ENCODE data around the gene EIF2B1. TPM values are rescaled to one million over a fixed set of nuclear protein-coding genes. Genes with fewer than 3 reads are reported as not detected.
"Not testable (repeated sequence)": the region's sequence is repeated elsewhere in the genome, so short reads cannot be mapped to it uniquely, and the experiment has no call there.

Gene EIF2B1
- polyA plus RNA-seq, 3 donors = 55.7 to 73.4 (median 69.3) TPM

- no peak overlapping the region for H2AFZ ChIP-seq (ENCODE audit: insufficient read depth, low read depth, low read length, poor library complexity, severe bottlenecking)
- Mint-ChIP-seq H3K4me1 (peaks cover 24% of the 10 kb centered on the region), H3K4me3 (no peak overlapping the region), H3K36me3 (peaks cover 1 to 3% of the 10 kb centered on the region in 2 donors), H3K27me3 (ENCODE audit: low read depth in 3 of 3) (peaks cover 0 to 2% (median 2%) of the 10 kb centered on the region in 3 donors), H3K9me3 (peaks cover 0 to 4% (median 0%) of the 10 kb centered on the region in 7 donors), H3K27ac (no peak overlapping the region)
- intact Hi-C loops (cut with micrococcal nuclease) = loop anchor here in 1 of 2 donors (5.0 kb wide), 2 partner anchors 123 to 198 kb away; partner anchors contain the start of genes KMT5A and SNRNP35
- WGBS (ENCODE audit: insufficient coverage) = 90% methylated on average over 1 of the region's 4 CpGs
- no peak for TF ChIP-seq CTCF (IDR thresholded peaks at IDR 0.05)
- H3K79me2 ChIP-seq (ENCODE audit: insufficient read depth, low read length) = peaks cover 35% of the 10 kb centered on the region
- peaks cover 14% of the 10 kb centered on the region for H4K20me1 ChIP-seq (ENCODE audit: insufficient read depth, low read length)
- H3K4me3 ChIP-seq (replicated peaks in 1 of 3; ENCODE audit: low read depth in 2 of 3, low read length in 3 of 3) = no peak overlapping the region
- peaks cover 0 to 4% of the 10 kb centered on the region in 2 donors for H3K9me3 ChIP-seq (replicated peaks in 1 of 2; ENCODE audit: control insufficient read depth in 1 of 2, insufficient read depth in 1 of 2, low read length in 2 of 2)
- no peaks in the 10 kb centered on the region for H3K27me3 ChIP-seq (ENCODE audit: control insufficient read depth in 2 of 2, insufficient read depth in 2 of 2, low read length in 2 of 2)
- H3K4me2 ChIP-seq (replicated peaks; ENCODE audit: extremely low read depth, low read length, poor library complexity, severe bottlenecking) = no peak overlapping the region
- peaks cover 23 to 29% of the 10 kb centered on the region in 2 donors for H3K4me1 ChIP-seq (ENCODE audit: control insufficient read depth in 1 of 2, insufficient read depth in 2 of 2, low read length in 2 of 2)
- H3K9ac ChIP-seq (ENCODE audit: insufficient read depth, low read length, poor library complexity, severe bottlenecking) = no peak overlapping the region
- DNase-seq = no peak
- H3K36me3 ChIP-seq (replicated peaks in 1 of 2; ENCODE audit: control insufficient read depth in 1 of 2, insufficient read depth in 2 of 2, low read length in 2 of 2) = no peaks in the 10 kb centered on the region
- no peak overlapping the region for H3K27ac ChIP-seq (ENCODE audit: low read depth in 1 of 2, low read length in 2 of 2)
Measured at GRCh38 chr12:123580772-123581171, 52.7 kb downstream of the EIF2B1 start.

GRCh38 chr12:123578829-123579228 is 54.7 kb downstream of the EIF2B1 start:
- H3K27ac Mint-ChIP-seq; H3K27ac ChIP-seq (ENCODE audit: low read depth in 1 of 2, low read length in 2 of 2); H3K36me3 Mint-ChIP-seq; H3K9ac ChIP-seq (ENCODE audit: insufficient read depth, low read length, poor library complexity, severe bottlenecking); H3K27me3 ChIP-seq (ENCODE audit: control insufficient read depth in 2 of 2, insufficient read depth in 2 of 2, low read length in 2 of 2); H2AFZ ChIP-seq (ENCODE audit: insufficient read depth, low read depth, low read length, poor library complexity, severe bottlenecking); H3K4me3 Mint-ChIP-seq; H3K27me3 Mint-ChIP-seq (ENCODE audit: low read depth in 3 of 3); H3K4me3 ChIP-seq (replicated peaks in 1 of 3; ENCODE audit: low read depth in 2 of 3, low read length in 3 of 3); DNase-seq; H3K4me2 ChIP-seq (replicated peaks; ENCODE audit: extremely low read depth, low read length, poor library complexity, severe bottlenecking); H3K9me3 Mint-ChIP-seq; H3K9me3 ChIP-seq (replicated peaks in 1 of 2; ENCODE audit: control insufficient read depth in 1 of 2, insufficient read depth in 1 of 2, low read length in 2 of 2); H4K20me1 ChIP-seq (ENCODE audit: insufficient read depth, low read length); H3K36me3 ChIP-seq (replicated peaks in 1 of 2; ENCODE audit: control insufficient read depth in 1 of 2, insufficient read depth in 2 of 2, low read length in 2 of 2); intact Hi-C loops (cut with micrococcal nuclease): not testable (repeated sequence)
- no CpG with 5 or more reads among the region's 4 CpGs for WGBS (ENCODE audit: insufficient coverage)
- peaks cover 17% of the 10 kb centered on the region for H3K79me2 ChIP-seq (ENCODE audit: insufficient read depth, low read length)
- peaks cover 16% of the 10 kb centered on the region for H3K4me1 Mint-ChIP-seq
- peaks cover 14 to 19% of the 10 kb centered on the region in 2 donors for H3K4me1 ChIP-seq (ENCODE audit: control insufficient read depth in 1 of 2, insufficient read depth in 2 of 2, low read length in 2 of 2)
